ENCODE data around the gene TMTC2.

Gene TMTC2

DNA sequence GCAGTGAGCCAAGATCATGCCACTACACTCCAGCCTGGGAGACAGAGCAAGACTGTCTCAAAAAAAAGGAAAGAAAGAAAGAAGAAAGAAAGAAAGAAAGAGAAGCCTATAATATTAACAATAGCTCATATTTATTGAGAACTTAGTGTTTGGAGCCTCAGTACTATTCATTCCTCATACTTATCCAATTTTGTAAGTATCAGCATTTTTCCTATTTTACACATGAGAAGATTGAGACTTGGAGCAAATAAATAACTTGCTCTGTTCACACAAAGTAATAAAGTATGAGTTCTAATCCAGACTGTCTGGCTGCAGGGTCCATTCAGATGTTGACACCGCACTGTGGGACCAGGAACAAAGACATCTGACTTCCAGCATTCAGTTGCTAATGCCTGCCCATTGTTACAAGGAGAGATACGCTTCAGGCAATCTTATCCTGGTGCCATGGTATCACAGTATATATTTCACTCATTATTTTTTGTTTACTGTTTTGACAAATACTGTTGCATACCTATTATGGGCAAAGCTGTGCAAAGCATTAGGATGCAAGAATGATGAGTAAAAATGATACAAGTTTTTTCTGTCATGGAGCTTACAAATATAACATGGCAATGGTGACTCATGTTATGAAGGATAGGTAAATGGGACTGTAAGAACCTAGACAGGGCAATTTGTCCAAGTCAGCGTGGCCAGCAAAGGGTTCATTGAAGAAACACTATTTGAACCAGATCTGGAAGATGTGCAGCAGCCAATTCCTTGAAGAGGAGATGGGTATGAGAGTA is 21.4 kb upstream of the TMTC2 start:
- H3K4me3 Mint-ChIP-seq, result no peak overlapping the region

DNA sequence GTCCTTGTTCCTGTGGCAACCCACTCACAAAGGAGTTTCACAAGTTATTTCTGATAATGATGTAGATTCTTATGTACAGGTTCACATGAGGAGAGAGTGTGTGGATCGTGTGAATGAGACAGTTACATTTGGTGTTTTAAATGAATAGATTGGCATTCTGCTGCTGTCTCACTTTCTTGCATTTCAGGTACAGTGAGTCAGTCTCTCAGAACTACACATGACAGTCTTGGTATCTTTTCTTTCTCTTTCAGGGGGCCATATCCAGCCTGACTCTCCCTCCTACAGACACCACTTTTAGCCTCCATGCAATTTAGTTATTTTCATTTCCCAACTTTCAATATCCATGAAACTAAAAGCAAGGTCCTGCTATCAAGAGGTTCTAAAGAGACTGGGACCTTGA is 19.9 kb upstream of the TMTC2 start:
- no peak overlapping the region for H3K27ac Mint-ChIP-seq

More for the DNA sequence above, 21.4 kb upstream of the TMTC2 start:
- Mint-ChIP-seq H3K27me3 (peaks cover 18% of the 10 kb centered on the region), H3K36me3 (no peaks in the 10 kb centered on the region), H3K27ac (no peak overlapping the region), H3K4me1 (ENCODE audit: low read depth) (no peaks in the 10 kb centered on the region), H3K9me3 (ENCODE audit: low read depth) (no peaks in the 10 kb centered on the region)

DNA sequence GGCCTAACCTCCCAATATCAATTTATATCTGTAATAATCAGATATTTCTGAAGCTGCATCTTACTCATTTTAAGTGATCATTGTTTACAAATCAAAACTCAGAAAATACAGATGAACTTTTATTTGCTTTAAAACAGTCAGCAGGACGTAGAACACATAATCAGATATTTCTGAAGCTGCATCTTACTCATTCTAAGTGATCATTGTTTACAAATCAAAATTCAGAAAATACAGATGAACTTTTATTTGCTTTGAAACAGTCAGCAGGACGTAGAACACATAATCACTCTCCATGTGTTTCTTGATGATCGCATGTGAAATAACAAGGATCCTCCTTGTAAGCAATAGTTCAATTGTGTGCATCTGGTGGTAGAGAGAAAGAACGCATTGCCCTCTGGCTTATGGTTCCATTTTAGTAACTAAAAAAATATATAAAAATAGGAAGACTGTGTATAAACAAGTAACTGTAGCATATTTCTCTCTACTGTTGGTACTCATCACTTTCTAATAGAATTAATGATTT is 15.0 kb upstream of the TMTC2 start:
- Mint-ChIP-seq H3K36me3 (no peaks in the 10 kb centered on the region), H3K27ac (no peak overlapping the region), H3K4me1 (ENCODE audit: low read depth) (no peaks in the 10 kb centered on the region), H3K9me3 (ENCODE audit: low read depth) (no peaks in the 10 kb centered on the region), H3K4me3 (no peak overlapping the region), H3K27me3 (peaks cover 15% of the 10 kb centered on the region)

More for the DNA sequence above, 19.9 kb upstream of the TMTC2 start:
- Mint-ChIP-seq H3K36me3 (no peaks in the 10 kb centered on the region), H3K9me3 (ENCODE audit: low read depth) (no peaks in the 10 kb centered on the region), H3K27me3 (peaks cover 16% of the 10 kb centered on the region), H3K4me1 (ENCODE audit: low read depth) (no peaks in the 10 kb centered on the region), H3K4me3 (no peak overlapping the region)

DNA sequence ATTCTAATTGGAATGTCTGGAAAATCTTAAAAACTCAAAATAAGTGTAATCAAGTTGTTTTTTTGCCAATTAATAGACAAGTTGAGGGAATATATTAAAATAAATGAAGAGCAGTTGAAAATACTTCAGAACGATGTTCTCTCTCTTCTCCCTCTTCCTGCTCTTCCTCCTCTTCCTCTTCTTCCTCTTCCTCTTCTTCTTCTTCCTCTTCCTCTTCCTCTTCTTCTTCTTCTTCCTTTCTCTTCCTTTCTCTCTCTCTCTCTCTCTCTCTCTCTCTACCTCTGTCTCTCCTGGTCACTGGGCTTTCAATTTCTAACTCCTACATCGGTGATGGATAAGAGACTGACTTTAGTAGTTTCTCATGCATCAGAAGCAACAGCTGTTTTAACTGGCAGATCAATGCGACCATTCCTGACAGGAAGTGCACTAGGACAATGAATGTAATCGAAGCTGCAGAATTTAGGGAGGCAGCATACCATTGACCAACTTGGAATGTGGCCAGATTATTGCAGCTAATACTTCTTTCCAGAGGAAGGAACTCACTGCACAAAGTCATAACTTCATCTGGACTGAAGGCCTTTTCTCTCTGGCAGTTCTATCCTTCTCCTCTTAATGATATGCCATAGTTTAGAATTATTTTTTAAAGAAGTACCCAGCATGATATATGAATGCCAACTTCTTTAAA is 13.8 kb upstream of the TMTC2 start:
- Mint-ChIP-seq H3K9me3 (ENCODE audit: low read depth) (no peaks in the 10 kb centered on the region), H3K27me3 (peaks cover 14% of the 10 kb centered on the region), H3K4me3 (no peak overlapping the region), H3K36me3 (no peaks in the 10 kb centered on the region), H3K27ac (no peak overlapping the region), H3K4me1 (ENCODE audit: low read depth) (no peaks in the 10 kb centered on the region)

DNA sequence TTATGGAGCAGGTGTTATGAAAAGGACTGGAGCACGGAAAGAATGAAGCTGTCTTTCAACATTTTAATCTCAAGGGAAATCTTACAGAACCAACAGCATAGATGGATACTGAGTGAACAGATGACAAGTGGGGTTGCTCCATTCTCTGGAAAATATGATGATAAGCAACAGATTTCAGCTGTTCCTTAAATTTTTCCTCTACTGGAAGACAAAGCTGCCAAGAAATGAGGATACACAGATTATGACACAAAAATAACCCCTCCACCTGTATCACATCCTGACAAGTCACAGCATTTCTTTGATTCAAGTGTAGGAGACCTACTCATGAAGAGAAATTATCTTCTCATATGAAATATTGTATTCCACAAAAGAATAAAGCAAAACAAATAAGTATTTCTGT is 13.0 kb upstream of the TMTC2 start:
- H3K9me3 Mint-ChIP-seq (ENCODE audit: low read depth), result no peaks in the 10 kb centered on the region
- no peak overlapping the region for H3K4me3 Mint-ChIP-seq
- no peaks in the 10 kb centered on the region for H3K4me1 Mint-ChIP-seq (ENCODE audit: low read depth)
- peaks cover 15% of the 10 kb centered on the region for H3K27me3 Mint-ChIP-seq
- no peaks in the 10 kb centered on the region for H3K36me3 Mint-ChIP-seq
- no peak overlapping the region for H3K27ac Mint-ChIP-seq

DNA sequence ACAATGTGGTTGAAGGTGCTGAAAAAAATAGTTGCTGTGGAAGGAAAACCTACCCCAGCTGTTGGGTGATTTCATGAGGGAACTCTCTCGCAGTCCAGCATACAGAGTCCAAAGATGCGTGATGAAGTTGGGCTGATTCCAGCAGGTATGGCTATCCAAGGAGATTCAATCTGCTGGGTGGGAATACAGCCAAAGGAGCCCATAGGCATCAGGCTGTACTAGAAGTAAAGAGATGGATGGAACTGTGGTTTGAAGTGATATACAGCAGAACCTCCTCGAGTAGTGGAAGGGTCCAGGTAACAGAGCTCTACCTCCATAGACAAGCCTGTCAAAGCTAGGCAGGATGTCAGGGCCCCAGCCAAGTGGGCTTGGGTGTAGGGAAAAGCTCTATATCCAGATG is 11.5 kb upstream of the TMTC2 start:
- H3K27ac Mint-ChIP-seq, result no peak overlapping the region
- H3K36me3 Mint-ChIP-seq, result no peaks in the 10 kb centered on the region
- H3K4me3 Mint-ChIP-seq, result no peak overlapping the region
- H3K27me3 Mint-ChIP-seq, result peaks cover 16% of the 10 kb centered on the region
- H3K4me1 Mint-ChIP-seq (ENCODE audit: low read depth), result no peaks in the 10 kb centered on the region
- no peaks in the 10 kb centered on the region for H3K9me3 Mint-ChIP-seq (ENCODE audit: low read depth)

DNA sequence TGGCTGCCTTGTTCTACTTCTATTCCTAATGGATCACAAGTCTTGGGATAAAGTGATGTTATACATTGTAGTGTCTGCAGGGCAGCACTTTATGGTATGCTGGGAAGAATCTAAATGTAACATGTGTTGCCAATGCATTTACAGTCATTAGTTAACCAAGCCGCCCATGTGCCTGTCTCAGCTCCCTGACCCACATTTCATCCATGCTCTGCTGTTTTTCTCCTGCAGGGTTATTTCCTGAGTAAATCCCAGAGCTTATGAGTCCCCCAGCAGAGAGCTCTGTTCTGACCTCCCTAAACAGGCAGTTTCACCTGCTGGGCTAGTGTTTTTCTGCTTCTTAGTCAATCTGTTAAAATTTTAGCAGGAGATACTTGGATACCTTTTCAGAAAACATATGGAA is 4.4 kb upstream of the TMTC2 start:
- H3K27me3 Mint-ChIP-seq, result peaks cover 9% of the 10 kb centered on the region
- H3K36me3 Mint-ChIP-seq, result no peaks in the 10 kb centered on the region
- H3K9me3 Mint-ChIP-seq (ENCODE audit: low read depth), result no peaks in the 10 kb centered on the region
- peaks cover 4% of the 10 kb centered on the region for H3K4me1 Mint-ChIP-seq (ENCODE audit: low read depth)
- H3K27ac Mint-ChIP-seq, result no peak overlapping the region
- H3K4me3 Mint-ChIP-seq, result no peak overlapping the region

DNA sequence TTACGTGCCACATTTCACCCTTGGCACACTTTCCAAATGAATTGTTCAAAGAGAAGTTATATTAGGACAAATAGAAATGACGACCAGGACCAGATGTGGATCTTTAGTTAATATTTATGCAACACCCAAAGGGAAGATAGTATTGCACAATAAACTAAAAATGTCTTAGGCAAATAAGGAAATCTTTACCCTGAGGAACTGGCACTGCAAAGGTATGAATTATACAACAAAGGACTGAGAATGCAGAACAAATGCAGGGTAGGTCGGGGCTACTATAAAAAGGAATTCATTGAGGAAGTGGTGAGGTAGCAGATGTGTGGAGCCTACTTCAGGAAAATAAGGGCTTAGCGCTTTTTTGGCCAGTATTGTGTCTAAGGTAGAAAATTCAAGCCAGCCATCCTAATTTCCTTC is 3.9 kb upstream of the TMTC2 start:
- H3K27me3 Mint-ChIP-seq, result peaks cover 9% of the 10 kb centered on the region
- H3K4me3 Mint-ChIP-seq, result no peak overlapping the region
- no peaks in the 10 kb centered on the region for H3K9me3 Mint-ChIP-seq (ENCODE audit: low read depth)
- no peaks in the 10 kb centered on the region for H3K36me3 Mint-ChIP-seq
- H3K4me1 Mint-ChIP-seq (ENCODE audit: low read depth), result peaks cover 6% of the 10 kb centered on the region
- H3K27ac Mint-ChIP-seq, result no peak overlapping the region

DNA sequence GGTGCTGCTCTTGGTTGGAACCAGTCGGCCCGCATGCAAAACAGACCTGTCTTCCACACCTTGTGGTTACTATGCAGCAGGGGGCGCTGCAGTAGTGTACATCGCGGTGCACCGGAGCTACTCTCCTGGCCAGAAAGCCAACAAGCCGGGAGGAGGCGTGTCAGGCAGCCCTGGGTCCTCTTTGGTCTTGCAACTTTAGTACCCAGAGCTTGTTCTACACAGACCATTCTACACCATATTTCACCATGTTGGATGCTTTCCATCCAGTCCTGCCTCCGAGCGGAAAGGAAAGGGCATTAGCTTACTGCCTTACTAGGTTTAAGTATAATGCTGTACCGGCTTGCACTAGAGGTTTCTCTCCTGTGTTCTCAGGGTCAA is 927 bp upstream of the TMTC2 start:
- H3K4me3 Mint-ChIP-seq, result peak overlapping the region; percentile 94
- peaks cover 3% of the 10 kb centered on the region for H3K36me3 Mint-ChIP-seq
- peaks cover 5% of the 10 kb centered on the region for H3K27me3 Mint-ChIP-seq
- no peaks in the 10 kb centered on the region for H3K9me3 Mint-ChIP-seq (ENCODE audit: low read depth)
- peak overlapping the region; percentile 89 for H3K27ac Mint-ChIP-seq
- peaks cover 15% of the 10 kb centered on the region for H3K4me1 Mint-ChIP-seq (ENCODE audit: low read depth)

DNA sequence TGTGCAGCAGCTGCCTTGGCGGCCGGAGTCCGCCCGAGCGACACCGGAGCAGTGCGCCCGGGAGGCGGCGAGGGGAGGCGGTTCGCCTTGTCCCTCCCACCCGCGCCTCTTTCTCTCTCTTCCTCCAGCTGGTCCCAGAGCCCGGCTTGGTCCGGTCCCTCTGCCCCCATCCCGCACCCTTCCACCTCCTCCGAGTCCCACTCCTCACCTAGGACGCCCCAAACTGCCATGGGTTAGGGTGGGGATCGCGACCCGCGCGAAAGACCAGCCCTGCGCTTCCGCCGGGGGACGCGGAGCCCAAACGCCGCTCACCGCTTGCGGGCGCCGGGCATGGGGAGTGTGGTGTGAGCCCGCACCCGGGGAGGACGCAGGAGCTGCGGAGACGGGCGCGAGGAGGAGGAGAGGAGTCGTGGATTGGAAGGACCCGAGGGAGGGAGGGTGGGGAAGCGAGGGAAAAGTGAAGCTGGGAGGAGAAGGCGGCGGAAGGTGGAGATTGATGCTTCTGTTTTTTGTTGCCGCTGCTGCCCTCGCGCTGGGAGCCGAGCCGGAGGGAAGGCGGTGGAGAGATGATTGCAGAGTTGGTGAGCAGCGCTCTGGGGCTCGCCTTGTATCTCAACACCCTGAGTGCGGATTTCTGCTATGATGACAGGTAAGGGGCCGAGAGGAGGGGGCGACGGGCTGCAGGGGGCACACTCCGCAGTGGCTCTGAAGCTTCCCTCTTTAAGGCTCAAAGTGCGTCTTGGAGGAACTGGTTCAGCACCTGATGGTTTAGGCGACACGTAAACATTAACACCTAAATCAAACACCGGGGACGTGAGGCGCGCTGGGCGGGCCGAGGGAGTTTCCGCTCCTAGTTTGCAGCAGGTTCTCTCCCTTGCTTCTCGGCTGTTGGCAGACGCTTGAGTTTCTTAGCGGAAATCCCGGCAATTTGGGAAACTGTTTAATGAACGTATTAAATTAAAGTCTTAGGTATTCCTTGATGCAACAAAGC is 610 bp downstream of the TMTC2 start:
- Mint-ChIP-seq H3K4me1 (ENCODE audit: low read depth) (peaks cover 15% of the 10 kb centered on the region), H3K4me3 (peak overlapping the region; percentile 94), H3K27me3 (peaks cover 2% of the 10 kb centered on the region), H3K27ac (peak overlapping the region; percentile 61), H3K9me3 (ENCODE audit: low read depth) (no peaks in the 10 kb centered on the region), H3K36me3 (peaks cover 3% of the 10 kb centered on the region)

DNA sequence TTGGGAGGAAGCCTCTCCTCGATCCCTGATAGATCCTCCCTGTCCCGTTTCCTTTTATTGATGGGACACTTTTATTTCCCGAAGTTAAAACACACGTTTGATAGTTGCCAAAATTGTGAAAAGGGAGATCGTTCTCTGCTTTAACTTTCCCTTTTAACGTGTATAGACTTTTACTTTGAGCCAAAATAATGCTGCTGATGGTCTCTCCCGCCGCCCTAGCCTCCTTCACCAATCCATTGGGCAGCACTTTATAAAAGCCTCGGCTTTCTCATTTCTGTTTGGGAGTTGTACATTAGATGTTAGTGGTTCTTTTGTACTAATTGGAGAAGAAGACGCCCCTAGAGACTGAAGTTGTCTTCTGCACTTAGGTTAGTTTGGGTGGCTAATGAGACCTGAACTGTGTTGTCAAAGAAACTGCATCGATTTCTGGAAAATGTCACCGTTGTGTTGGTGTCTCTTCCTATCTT is 1.4 kb downstream of the TMTC2 start:
- H3K9me3 Mint-ChIP-seq (ENCODE audit: low read depth), result no peaks in the 10 kb centered on the region
- peaks cover 2% of the 10 kb centered on the region for H3K27me3 Mint-ChIP-seq
- H3K4me1 Mint-ChIP-seq (ENCODE audit: low read depth), result peaks cover 15% of the 10 kb centered on the region
- peaks cover 3% of the 10 kb centered on the region for H3K36me3 Mint-ChIP-seq
- H3K4me3 Mint-ChIP-seq, result peak overlapping the region; percentile 94
- peak overlapping the region; percentile 58 for H3K27ac Mint-ChIP-seq

DNA sequence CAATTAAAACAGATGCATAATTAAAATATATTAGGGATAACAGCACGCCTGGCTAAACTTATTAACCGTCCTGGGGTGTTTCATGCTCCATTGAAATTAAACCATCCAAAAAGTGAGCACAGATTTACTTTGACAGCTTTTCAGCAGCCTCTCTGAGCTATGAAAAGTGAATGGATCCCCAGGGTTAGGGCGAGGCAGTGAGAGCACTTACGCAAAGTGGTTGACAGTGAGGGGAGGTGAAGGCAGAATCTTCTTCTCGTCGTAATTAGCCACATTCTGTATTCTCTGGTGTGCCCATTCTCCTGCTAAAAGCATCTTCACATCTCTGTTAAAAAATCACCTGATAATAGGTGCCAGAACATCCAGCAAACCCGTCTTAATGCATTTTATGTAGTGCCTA is 1.9 kb downstream of the TMTC2 start:
- no peaks in the 10 kb centered on the region for H3K9me3 Mint-ChIP-seq (ENCODE audit: low read depth)
- H3K4me1 Mint-ChIP-seq (ENCODE audit: low read depth), result peaks cover 15% of the 10 kb centered on the region
- H3K4me3 Mint-ChIP-seq, result peak overlapping the region; percentile 94
- H3K27me3 Mint-ChIP-seq, result peaks cover 2% of the 10 kb centered on the region
- H3K27ac Mint-ChIP-seq, result no peak overlapping the region
- peaks cover 3% of the 10 kb centered on the region for H3K36me3 Mint-ChIP-seq

DNA sequence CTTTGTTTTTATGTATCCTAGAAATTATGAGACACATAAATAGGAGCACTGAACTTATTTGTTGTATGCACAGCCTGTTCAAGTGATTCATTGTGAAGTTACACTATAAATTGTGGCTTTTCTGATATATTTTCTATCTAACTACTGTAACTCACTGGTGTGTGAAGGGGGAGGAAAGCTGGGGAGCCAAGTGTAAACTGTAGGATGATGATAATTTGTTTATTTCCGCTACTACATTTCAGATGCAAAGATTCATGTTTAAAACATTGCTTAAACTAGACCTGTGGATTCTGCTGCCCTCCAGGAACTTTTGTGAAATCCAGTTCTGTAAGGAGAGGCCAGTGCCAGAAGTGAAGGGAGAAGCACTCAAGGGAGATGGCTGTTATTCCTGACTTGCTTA is 3.3 kb downstream of the TMTC2 start:
- Mint-ChIP-seq H3K36me3 (peaks cover 3% of the 10 kb centered on the region), H3K9me3 (ENCODE audit: low read depth) (no peaks in the 10 kb centered on the region), H3K4me3 (no peak overlapping the region), H3K27me3 (peaks cover 2% of the 10 kb centered on the region), H3K4me1 (ENCODE audit: low read depth) (peaks cover 15% of the 10 kb centered on the region), H3K27ac (no peak overlapping the region)

DNA sequence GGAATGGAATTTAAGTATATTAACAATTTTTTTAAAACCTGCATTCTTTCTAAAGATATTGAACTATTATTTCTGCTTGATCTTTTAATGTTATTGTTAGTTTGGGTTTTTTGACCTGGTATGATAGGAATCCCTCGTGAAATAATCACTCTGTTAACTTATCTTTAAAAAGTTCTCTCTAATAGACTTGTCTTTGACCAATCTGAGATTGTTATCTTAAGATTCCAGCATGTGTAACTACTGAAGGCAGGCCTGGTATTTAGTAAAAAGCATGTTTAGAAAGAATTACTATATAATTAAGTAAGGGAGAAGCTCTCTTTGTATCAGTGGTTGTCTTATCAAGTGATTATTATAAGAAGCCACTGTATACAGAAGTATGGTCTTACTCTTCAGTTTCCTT is 4.8 kb downstream of the TMTC2 start:
- no peak overlapping the region for H3K4me3 Mint-ChIP-seq
- peaks cover 2% of the 10 kb centered on the region for H3K27me3 Mint-ChIP-seq
- H3K27ac Mint-ChIP-seq, result no peak overlapping the region
- H3K4me1 Mint-ChIP-seq (ENCODE audit: low read depth), result peaks cover 11% of the 10 kb centered on the region
- H3K9me3 Mint-ChIP-seq (ENCODE audit: low read depth), result no peaks in the 10 kb centered on the region
- H3K36me3 Mint-ChIP-seq, result peaks cover 3% of the 10 kb centered on the region

All from activated naive CD8-positive, alpha-beta T cell (primary cell).